ENCODE results near the gene ENTHD1. TPM values are rescaled to one million over a fixed set of nuclear protein-coding genes. Genes with fewer than 3 reads are reported as not detected.

The ENTHD1 gene
- total and polyA plus RNA-seq, 2 of the 4 experiments (the other 2 are of a cell fraction) = not detected

DNA sequence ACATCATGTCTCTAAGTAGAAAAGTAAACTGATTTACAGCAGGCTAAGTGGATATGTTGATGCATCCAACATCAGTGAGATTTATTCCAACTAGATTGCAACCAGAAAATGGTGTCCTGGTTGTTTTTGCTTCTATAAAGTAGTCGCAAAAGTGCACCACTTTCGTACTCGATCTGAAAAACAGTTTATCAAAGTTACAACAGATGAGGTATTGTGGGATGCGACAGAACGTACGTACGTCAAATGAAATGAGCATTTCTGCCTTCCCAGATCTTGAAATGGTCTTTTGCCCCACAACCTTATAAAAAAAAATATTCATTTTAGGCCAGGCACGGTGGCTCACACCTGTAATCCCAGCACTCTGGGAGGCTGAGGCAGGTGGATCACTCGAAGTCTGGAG is 21.0 kb upstream of the ENTHD1 start:
- no peak overlapping the region for H2AFZ ChIP-seq (replicated peaks; ENCODE audit: low read length, poor library complexity)
- H2AK9ac ChIP-seq (replicated peaks; ENCODE audit: low read depth, low read length, poor library complexity) = no peak overlapping the region
- H2AK5ac ChIP-seq (ENCODE audit: low read depth, low read length) = no peak overlapping the region
- no peaks in the 10 kb centered on the region for H3K4me1 ChIP-seq (ENCODE audit: control insufficient read depth, insufficient read depth, low read length)
- H3K4me3 ChIP-seq (ENCODE audit: insufficient read depth, low read depth, low read length) = no peak overlapping the region
- no peak overlapping the region for H3K56ac ChIP-seq (ENCODE audit: extremely low read depth, insufficient read depth, low read length)
- H3K23ac ChIP-seq (ENCODE audit: low read depth, low read length) = no peak overlapping the region
- H4K5ac ChIP-seq (ENCODE audit: low read depth, low read length) = no peak overlapping the region
- ATAC-seq (ENCODE audit: low read depth) (no peak), DNase-seq (no peak)
- H3K9me1 ChIP-seq (ENCODE audit: insufficient read depth, low read length) = no peaks in the 10 kb centered on the region
- H4K91ac ChIP-seq (ENCODE audit: insufficient read depth, low read depth, low read length) = no peak overlapping the region
- ChIA-PET POLR2A (ENCODE audit: unreplicated experiment) (no interaction called here), CTCF (no interaction called here)
- no peak overlapping the region for H2BK20ac ChIP-seq (ENCODE audit: low read depth, low read length)
- dilution Hi-C loops (cut with HindIII; ENCODE audit: low sequenced_read_pairs, unreplicated experiment) (no loop called here), intact Hi-C loops (cut with micrococcal nuclease) (no loop called here), in situ Hi-C loops (cut with MboI; ENCODE audit: low sequenced_read_pairs) (no loop called here)
- H2BK120ac ChIP-seq (ENCODE audit: low read depth, low read length) = no peak overlapping the region
- BruUV-seq (replicated peaks) = no TSS peak
- H2BK15ac ChIP-seq (ENCODE audit: low read depth, low read length) = no peak overlapping the region
- no peak for TF ChIP-seq CHD1 (IDR thresholded peaks at IDR 0.05; ENCODE audit: low read depth, low read length)
- TF ChIP-seq MXI1 (IDR thresholded peaks at IDR 0.05; ENCODE audit: borderline replicate concordance, low read depth, low read length) = no peak
- no peak for TF ChIP-seq RCOR1 (IDR thresholded peaks at IDR 0.05; ENCODE audit: insufficient replicate concordance, low read length)
- TF ChIP-seq, protein P1, sequence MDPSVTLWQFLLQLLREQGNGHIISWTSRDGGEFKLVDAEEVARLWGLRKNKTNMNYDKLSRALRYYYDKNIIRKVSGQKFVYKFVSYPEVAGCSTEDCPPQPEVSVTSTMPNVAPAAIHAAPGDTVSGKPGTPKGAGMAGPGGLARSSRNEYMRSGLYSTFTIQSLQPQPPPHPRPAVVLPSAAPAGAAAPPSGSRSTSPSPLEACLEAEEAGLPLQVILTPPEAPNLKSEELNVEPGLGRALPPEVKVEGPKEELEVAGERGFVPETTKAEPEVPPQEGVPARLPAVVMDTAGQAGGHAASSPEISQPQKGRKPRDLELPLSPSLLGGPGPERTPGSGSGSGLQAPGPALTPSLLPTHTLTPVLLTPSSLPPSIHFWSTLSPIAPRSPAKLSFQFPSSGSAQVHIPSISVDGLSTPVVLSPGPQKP (IDR thresholded peaks at IDR 0.05; ENCODE audit: borderline replicate concordance, low read depth, low read length) = no peak
- TF ChIP-seq BHLHE40 (IDR thresholded peaks at IDR 0.05; ENCODE audit: low read depth, low read length) = no peak
- no peak for TF ChIP-seq USF2 (IDR thresholded peaks at IDR 0.05; ENCODE audit: low read depth, low read length)
- no peak for TF ChIP-seq MAFK (IDR thresholded peaks at IDR 0.05; ENCODE audit: low read depth, low read length)
- no peak for TF ChIP-seq SMC3 (IDR thresholded peaks at IDR 0.05; ENCODE audit: low read depth, low read length)
- TF ChIP-seq CTCF (conservative IDR thresholded peaks at IDR 0.05; ENCODE audit: low read depth, low read length) = no peak
- no peak for TF ChIP-seq CEBPB (IDR thresholded peaks at IDR 0.05; ENCODE audit: low read depth, low read length)
- H2BK5ac ChIP-seq (ENCODE audit: low read depth, low read length, poor library complexity, severe bottlenecking) = no peak overlapping the region
- H3K18ac ChIP-seq (ENCODE audit: low read depth, low read length) = no peak overlapping the region
- no peaks in the 10 kb centered on the region for H3K79me1 ChIP-seq (ENCODE audit: low read depth in 1 of 2, low read length in 2 of 2)
- no peaks in the 10 kb centered on the region for H4K20me1 ChIP-seq (ENCODE audit: insufficient read depth, low read length)
- H3K9ac ChIP-seq (ENCODE audit: low read depth, low read length) = no peak overlapping the region
- H3K4me2 ChIP-seq (ENCODE audit: low read depth, low read length) = no peak overlapping the region
- H4K8ac ChIP-seq (ENCODE audit: low read depth in 2 of 2, low read length in 2 of 2) = no peak overlapping the region
- H3K14ac ChIP-seq (replicated peaks; ENCODE audit: low read depth, low read length) = no peak overlapping the region
- no peak overlapping the region for H3K27ac ChIP-seq (ENCODE audit: insufficient read depth, low read length)
- no peaks in the 10 kb centered on the region for H3K9me3 ChIP-seq (ENCODE audit: control insufficient read depth, insufficient read depth, low read length)
- peaks cover 48% of the 10 kb centered on the region for H3K27me3 ChIP-seq (ENCODE audit: control insufficient read depth, insufficient read depth, low read length)
- H3K36me3 ChIP-seq (ENCODE audit: control insufficient read depth, insufficient read depth, low read length) = no peaks in the 10 kb centered on the region
- no peak overlapping the region for H3K4ac ChIP-seq (ENCODE audit: low read depth, low read length)
- WGBS, 2 experiments (ENCODE audit: extremely low coverage in 2 of 2, insufficient read length in 1 of 2) = no CpG with 5 or more reads among the region's 9 CpGs
